Measurements from ENCODE around the gene HOXD3. TPM values are rescaled to one million over a fixed set of nuclear protein-coding genes. Genes with fewer than 3 reads are reported as not detected.

Gene HOXD3
- total RNA-seq, 1 experiment from 2014 or later: not detected

DNA sequence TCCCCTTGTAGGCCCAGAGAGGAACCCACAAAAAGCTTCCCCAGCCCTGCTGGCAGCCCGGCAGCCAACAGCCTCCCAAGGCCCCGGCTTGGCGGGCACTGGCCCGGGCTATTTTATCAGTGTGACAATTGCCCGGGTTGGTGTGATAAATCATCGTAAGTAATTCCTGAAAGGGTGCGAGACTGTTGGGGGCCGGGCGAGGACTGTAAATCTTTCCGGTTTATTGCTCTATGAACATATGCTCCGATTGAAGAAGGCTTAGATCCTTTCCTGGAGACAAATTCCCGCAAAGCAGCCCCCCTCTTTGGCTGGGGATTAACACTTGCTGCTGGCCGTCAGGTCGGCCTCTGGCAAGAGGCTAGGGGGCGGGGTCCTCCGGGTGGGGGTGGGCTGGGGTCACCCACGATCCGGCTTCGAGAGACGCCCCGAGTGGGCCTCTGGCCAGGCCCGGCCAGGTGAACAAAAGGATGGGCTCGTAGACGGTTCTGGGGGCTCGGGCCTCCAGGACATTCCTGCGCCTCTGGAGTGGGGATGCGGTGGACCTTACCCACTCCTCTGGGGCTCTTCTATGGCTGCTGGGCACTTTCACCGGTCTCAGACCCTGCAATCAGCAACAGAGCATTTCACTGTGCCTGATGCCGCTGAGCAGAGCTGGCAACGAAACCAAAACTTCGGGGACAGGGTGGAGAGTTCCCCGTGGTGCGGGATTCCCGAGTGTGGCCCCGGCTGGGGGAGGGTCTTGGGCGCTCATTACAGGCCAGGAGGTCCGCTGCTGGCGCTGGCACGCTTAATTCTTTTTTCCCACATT lies 2.0 kb downstream of the HOXD3 start:
- no peak for DNase-seq (ENCODE audit: low spot score)

GRCh38 chr2:176159663-176160250 lies 2.6 kb downstream of the HOXD3 start:
- Mint-ChIP-seq H3K27ac (no peak overlapping the region), H3K27me3 (ENCODE audit: low read depth) (peaks cover 100% of the 10 kb centered on the region), H3K9me3 (no peaks in the 10 kb centered on the region), H3K36me3 (peaks cover 2% of the 10 kb centered on the region; the same call in 1 of the 2 replicates), H3K4me1 (peaks cover 40% of the 10 kb centered on the region), H3K4me3 (0 out of 2 replicates have a peak overlapping the region, but pooled peaks have one; percentile 22)
- ATAC-seq: peak; percentile 24
- ChIA-PET CTCF (interaction anchor here (0.9 to 1.5 kb wide), 7 partner anchors 19 to 394 kb away, joined by 3 to 8 read pairs (median 3); no protein-coding TSS in a partner anchor), POLR2A (interaction anchor here (1.5 kb wide), 1 partner anchor 11 kb away, joined by 7 read pairs; no protein-coding TSS in a partner anchor)
- no peak for DNase-seq (ENCODE audit: low spot score)
- TF ChIP-seq, protein P1, sequence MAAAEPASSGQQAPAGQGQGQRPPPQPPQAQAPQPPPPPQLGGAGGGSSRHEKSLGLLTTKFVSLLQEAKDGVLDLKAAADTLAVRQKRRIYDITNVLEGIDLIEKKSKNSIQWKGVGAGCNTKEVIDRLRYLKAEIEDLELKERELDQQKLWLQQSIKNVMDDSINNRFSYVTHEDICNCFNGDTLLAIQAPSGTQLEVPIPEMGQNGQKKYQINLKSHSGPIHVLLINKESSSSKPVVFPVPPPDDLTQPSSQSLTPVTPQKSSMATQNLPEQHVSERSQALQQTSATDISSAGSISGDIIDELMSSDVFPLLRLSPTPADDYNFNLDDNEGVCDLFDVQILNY (CRISPR knock-in tag; IDR thresholded peaks at IDR 0.05): no peak
- TF ChIP-seq ZNF671 (CRISPR knock-in tag; IDR thresholded peaks at IDR 0.05): no peak
- no peak for TF ChIP-seq FOXK1 (CRISPR knock-in tag; IDR thresholded peaks at IDR 0.05)
- no peak for TF ChIP-seq ZNF138 (CRISPR knock-in tag; conservative IDR thresholded peaks at IDR 0.05)
- no peak for TF ChIP-seq NR3C1 (CRISPR knock-in tag; conservative IDR thresholded peaks at IDR 0.05; ENCODE audit: low read depth)
- no peak for TF ChIP-seq CREB1 (CRISPR knock-in tag; IDR thresholded peaks at IDR 0.05)

More for the DNA sequence above, 2.0 kb downstream of the HOXD3 start:
- POLR2A ChIA-PET: no interaction called here
- no peak overlapping the region for H3K27ac Mint-ChIP-seq
- peaks cover 2% of the 10 kb centered on the region; the same call in 1 of the 2 replicates for H3K36me3 Mint-ChIP-seq
- H3K27me3 Mint-ChIP-seq (ENCODE audit: low read depth): peaks cover 100% of the 10 kb centered on the region
- peaks cover 39% of the 10 kb centered on the region for H3K4me1 Mint-ChIP-seq
- H3K9me3 Mint-ChIP-seq: no peaks in the 10 kb centered on the region
- CTCF ChIA-PET: no interaction called here
- H3K4me3 Mint-ChIP-seq: no peak overlapping the region
- peak; percentile 5; the same call in 1 of the 2 replicates for ATAC-seq
- TF ChIP-seq CREM (CRISPR knock-in tag; IDR thresholded peaks at IDR 0.05) (no peak), HMGXB4 (CRISPR knock-in tag; IDR thresholded peaks at IDR 0.05) (no peak), FOXP1 (CRISPR knock-in tag; IDR thresholded peaks at IDR 0.05; ENCODE audit: borderline replicate concordance) (no peak), ATF3 (CRISPR knock-in tag; conservative IDR thresholded peaks at IDR 0.05) (no peak), TEAD4 (CRISPR knock-in tag; IDR thresholded peaks at IDR 0.05) (no peak), OVOL2 (CRISPR knock-in tag; IDR thresholded peaks at IDR 0.05; ENCODE audit: borderline replicate concordance) (no peak)
- TF ChIP-seq, protein P2, sequence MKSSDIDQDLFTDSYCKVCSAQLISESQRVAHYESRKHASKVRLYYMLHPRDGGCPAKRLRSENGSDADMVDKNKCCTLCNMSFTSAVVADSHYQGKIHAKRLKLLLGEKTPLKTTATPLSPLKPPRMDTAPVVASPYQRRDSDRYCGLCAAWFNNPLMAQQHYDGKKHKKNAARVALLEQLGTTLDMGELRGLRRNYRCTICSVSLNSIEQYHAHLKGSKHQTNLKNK (CRISPR knock-in tag; IDR thresholded peaks at IDR 0.05): no peak
- TF ChIP-seq, protein P3, sequence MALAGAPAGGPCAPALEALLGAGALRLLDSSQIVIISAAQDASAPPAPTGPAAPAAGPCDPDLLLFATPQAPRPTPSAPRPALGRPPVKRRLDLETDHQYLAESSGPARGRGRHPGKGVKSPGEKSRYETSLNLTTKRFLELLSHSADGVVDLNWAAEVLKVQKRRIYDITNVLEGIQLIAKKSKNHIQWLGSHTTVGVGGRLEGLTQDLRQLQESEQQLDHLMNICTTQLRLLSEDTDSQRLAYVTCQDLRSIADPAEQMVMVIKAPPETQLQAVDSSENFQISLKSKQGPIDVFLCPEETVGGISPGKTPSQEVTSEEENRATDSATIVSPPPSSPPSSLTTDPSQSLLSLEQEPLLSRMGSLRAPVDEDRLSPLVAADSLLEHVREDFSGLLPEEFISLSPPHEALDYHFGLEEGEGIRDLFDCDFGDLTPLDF (CRISPR knock-in tag; IDR thresholded peaks at IDR 0.05): no peak

Data from WTC11 (cell line).